Measurements from ENCODE around the gene CDHR1. TPM values are rescaled to one million over a fixed set of nuclear protein-coding genes. Genes with fewer than 3 reads are reported as not detected.
"Not testable (repeated sequence)": the region's sequence is repeated elsewhere in the genome, so short reads cannot be mapped to it uniquely, and the experiment has no call there.

The CDHR1 gene
- total and polyA plus RNA-seq, 8 donors, result 0.03 to 0.77 (median 0.49) TPM; not detected in 1

- ATAC-seq (no peak), DNase-seq (no peak), FAIRE-seq (no peak)
- Histone ChIP-seq H3K27ac (no peak overlapping the region), H3K4me3 (no peak overlapping the region), H3K36me3 (no peaks in the 10 kb centered on the region), H3K4me1 (no peaks in the 10 kb centered on the region), H3K9me3 (no peaks in the 10 kb centered on the region), H3K27me3 (no peaks in the 10 kb centered on the region)
- WGBS, 2 donors, result 70 to 76% methylated on average over 3 of the region's 3 CpGs
- no peak for TF ChIP-seq CTCF (IDR thresholded peaks at IDR 0.05)
- intact Hi-C loops (cut with DNase I), result no loop called here
Measured at GRCh38 chr10:84178160-84178609, 16.2 kb upstream of the CDHR1 start.

GRCh38 chr10:84179059-84179710 is 15.2 kb upstream of the CDHR1 start:
- no peak overlapping the region for H3K27ac ChIP-seq

DNA sequence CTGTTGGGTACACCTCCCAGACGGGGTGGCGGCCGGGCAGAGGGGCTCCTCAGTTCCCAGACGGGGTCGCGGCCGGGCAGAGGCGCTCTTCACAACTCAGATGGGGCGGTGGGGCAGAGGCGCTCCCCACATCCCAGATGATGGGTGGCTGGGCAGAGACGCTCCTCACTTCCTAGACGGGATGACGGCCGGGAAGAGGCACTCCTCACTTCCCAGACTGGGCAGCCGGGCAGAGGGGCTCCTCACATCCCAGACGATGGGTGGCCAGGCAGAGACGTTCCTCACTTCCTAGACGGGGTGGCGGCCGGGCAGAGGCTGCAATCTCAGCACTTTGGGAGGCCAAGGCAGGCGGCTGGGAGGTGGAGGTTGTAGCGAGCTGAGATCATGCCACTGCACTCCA is 14.0 kb upstream of the CDHR1 start:
- DNase-seq; H3K9me3 ChIP-seq; ATAC-seq; H3K4me1 ChIP-seq; intact Hi-C loops (cut with DNase I); H3K36me3 ChIP-seq; H3K4me3 ChIP-seq; FAIRE-seq; H3K27me3 ChIP-seq; H3K27ac ChIP-seq: not testable (repeated sequence)
- WGBS, 2 donors, result 80 to 85% methylated on average over 17 to 20 of the region's 22 CpGs

More at GRCh38 chr10:84179059-84179710, 15.2 kb upstream of the CDHR1 start:
- ATAC-seq (peak in 2 of 4 donors; percentile 25 to 63), DNase-seq (no peak), FAIRE-seq (no peak)
- 60 to 68% methylated on average over 12 of the region's 12 CpGs for WGBS, 2 donors
- H3K27me3 ChIP-seq, result no peaks in the 10 kb centered on the region
- H3K4me3 ChIP-seq, result no peak overlapping the region
- intact Hi-C loops (cut with DNase I), result no loop called here
- no peaks in the 10 kb centered on the region for H3K9me3 ChIP-seq
- no peak for TF ChIP-seq CTCF (IDR thresholded peaks at IDR 0.05)
- no peaks in the 10 kb centered on the region for H3K4me1 ChIP-seq
- H3K36me3 ChIP-seq, result no peaks in the 10 kb centered on the region

DNA sequence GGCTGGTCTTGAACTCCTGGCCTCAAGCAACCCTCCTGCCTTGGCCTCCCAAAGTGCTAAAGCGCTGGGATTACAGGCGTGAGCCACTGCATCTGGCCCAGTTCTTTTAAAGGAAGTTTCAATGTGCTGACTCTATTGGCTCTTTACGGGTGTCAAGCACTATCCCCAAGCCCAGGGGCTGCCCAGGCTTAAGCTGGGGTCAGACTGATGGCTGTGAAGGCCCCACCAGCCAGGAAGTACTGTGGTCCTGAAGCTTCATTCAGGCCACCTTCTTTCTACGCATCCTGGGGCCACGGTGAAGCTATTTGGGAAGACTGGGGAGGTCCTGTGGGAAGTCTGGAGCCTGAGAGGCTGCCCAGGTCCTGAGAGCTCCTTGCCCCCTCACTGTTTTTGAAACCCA is 12.7 kb upstream of the CDHR1 start:
- Histone ChIP-seq H3K4me3 (no peak overlapping the region), H3K4me1 (no peaks in the 10 kb centered on the region), H3K9me3 (no peaks in the 10 kb centered on the region), H3K27ac (no peak overlapping the region), H3K36me3 (no peaks in the 10 kb centered on the region), H3K27me3 (no peaks in the 10 kb centered on the region)
- 72 to 89% methylated on average over 5 of the region's 5 CpGs for WGBS, 2 donors
- FAIRE-seq (no peak), DNase-seq (no peak), ATAC-seq (no peak)
- no peak for TF ChIP-seq CTCF (IDR thresholded peaks at IDR 0.05)
- intact Hi-C loops (cut with DNase I), result no loop called here

- DNase-seq, result no peak
- no peak for FAIRE-seq
- no peak for TF ChIP-seq CTCF (IDR thresholded peaks at IDR 0.05)
- Histone ChIP-seq H3K4me3 (no peak overlapping the region), H3K27ac (no peak overlapping the region), H3K4me1 (no peaks in the 10 kb centered on the region), H3K36me3 (no peaks in the 10 kb centered on the region), H3K27me3 (no peaks in the 10 kb centered on the region), H3K9me3 (no peaks in the 10 kb centered on the region)
- ATAC-seq, result no peak
- intact Hi-C loops (cut with DNase I), result no loop called here
- 65 to 73% methylated on average over 4 of the region's 4 CpGs for WGBS, 2 donors
Measured at GRCh38 chr10:84184517-84184916, 9.8 kb upstream of the CDHR1 start.

Data from pancreas (tissue), 10 donors.